Measurements from ENCODE around the gene TNPO2.
A peak's percentile ranks its signal among the peaks of the same experiment; 100 is the strongest.

The TNPO2 gene

GRCh38 chr19:12667731-12668302 lies 55.9 kb downstream of the TNPO2 start:
- no peak for DNase-seq (ENCODE audit: low read depth)
- TF ChIP-seq, protein P1, sequence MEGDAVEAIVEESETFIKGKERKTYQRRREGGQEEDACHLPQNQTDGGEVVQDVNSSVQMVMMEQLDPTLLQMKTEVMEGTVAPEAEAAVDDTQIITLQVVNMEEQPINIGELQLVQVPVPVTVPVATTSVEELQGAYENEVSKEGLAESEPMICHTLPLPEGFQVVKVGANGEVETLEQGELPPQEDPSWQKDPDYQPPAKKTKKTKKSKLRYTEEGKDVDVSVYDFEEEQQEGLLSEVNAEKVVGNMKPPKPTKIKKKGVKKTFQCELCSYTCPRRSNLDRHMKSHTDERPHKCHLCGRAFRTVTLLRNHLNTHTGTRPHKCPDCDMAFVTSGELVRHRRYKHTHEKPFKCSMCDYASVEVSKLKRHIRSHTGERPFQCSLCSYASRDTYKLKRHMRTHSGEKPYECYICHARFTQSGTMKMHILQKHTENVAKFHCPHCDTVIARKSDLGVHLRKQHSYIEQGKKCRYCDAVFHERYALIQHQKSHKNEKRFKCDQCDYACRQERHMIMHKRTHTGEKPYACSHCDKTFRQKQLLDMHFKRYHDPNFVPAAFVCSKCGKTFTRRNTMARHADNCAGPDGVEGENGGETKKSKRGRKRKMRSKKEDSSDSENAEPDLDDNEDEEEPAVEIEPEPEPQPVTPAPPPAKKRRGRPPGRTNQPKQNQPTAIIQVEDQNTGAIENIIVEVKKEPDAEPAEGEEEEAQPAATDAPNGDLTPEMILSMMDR (conservative IDR thresholded peaks at IDR 0.05; ENCODE audit: low read length), result no peak
- peak overlapping the region; percentile 95 for H3K4me3 ChIP-seq (ENCODE audit: low read length)

DNA sequence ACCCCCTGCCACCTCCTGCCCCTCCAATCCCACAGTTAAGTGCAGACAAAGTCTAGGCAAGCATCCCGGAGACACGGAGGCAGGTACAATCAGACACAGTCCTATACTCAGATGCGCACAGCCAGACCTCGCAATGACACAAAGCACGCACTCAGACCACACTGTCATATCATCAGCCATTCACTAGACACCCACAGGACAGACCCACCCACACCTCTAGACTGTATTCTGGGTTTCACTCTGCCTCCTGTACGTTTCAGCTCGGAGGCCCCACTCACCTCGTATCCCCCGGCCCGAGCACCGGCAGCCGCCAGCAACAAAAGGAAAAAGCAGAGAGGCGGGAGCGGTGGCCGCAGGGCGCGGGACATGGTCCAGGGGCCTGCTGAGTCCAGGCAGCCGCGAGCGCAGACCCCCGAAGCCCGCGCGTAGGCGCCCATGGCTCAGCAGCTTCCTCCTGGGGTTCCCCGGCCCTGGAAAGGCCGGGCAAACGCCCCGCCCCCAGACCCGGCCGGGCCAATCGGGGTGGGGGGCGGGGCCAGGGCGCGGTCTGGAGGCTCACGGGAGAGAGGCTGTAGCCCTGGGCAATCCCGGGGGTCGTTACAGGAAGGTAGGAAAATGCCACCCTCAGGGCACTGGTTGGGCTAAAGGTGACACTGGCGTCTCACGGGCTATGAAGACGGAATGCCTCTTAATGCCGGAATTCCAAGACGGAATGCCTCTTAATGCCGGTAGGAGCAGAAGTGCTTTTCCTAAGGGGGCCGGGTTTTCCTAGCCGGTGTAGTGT lies 57.3 kb downstream of the TNPO2 start, which contains the start of the genes MAN2B1 and WDR83:
MAN2B1 (minus strand) TSS at position 478 of the 784 bp plus-strand sequence; CDS start at position 437, 41 bp downstream.
WDR83 (plus strand) TSS at position 543 of the 784 bp plus-strand sequence. CDS start 2,984 bp downstream, outside the sequence.
- DNase-seq (ENCODE audit: low read depth), result peak; percentile 38
- TF ChIP-seq, protein P1 (conservative IDR thresholded peaks at IDR 0.05; ENCODE audit: low read length), result no peak
- peak within 1 kb of the TSS; percentile 69 for H3K4me3 ChIP-seq (ENCODE audit: low read length)

DNA sequence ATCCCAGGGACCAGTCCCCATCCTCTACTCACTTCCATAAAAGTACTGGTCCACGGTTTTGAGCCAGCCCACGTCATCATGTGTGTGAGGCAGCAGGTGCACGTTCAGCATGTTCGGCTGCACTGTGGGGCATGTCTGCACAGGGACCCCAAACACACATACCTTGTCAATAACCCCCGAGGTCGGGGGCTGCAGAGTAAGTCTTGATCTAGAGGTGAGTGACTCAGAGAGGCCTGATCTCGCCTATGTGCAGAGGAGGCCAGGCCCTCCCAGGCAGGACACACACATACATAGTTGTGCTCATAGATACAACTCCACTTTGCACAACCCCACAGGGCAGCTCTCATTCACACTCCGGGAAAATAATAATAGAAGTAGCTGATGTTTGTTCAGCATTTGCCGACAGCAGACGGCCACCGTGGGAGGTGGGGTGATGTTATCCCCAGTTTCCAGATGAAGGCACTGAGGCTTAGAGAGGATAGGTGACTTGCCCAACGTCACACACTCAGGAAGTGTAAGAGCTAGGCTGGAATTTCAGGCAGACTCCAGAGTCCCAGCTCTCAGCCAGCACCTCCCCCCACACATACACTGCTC lies 58.0 kb downstream of the TNPO2 start:
- peak overlapping the region; percentile 69 for H3K4me3 ChIP-seq (ENCODE audit: low read length)
- no peak for DNase-seq (ENCODE audit: low read depth)
- TF ChIP-seq, protein P1 (conservative IDR thresholded peaks at IDR 0.05; ENCODE audit: low read length), result no peak

DNA sequence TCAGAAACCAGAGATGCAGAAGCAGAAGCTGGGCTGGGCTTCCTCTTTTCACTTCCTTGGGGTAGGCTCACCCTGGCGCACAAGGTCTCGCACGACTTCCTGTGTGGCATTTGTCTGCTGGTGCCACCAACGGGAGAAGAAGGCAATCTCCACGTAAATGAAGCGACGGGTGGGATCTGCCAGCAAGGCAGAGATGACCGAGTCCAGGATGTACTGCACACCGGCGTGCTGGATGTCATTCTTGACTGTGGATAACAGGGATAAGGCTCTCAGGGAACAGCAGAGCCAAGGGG lies 58.5 kb downstream of the TNPO2 start:
- no peak for DNase-seq (ENCODE audit: low read depth)
- no peak overlapping the region for H3K4me3 ChIP-seq (ENCODE audit: low read length)
- TF ChIP-seq, protein P1 (conservative IDR thresholded peaks at IDR 0.05; ENCODE audit: low read length), result no peak

- no peak for DNase-seq (ENCODE audit: low read depth)
- no peak overlapping the region for H3K4me3 ChIP-seq (ENCODE audit: low read length)
- TF ChIP-seq, protein P1 (conservative IDR thresholded peaks at IDR 0.05; ENCODE audit: low read length), result no peak
These were observed 59.1 kb downstream of the TNPO2 start for GRCh38 chr19:12664406-12665280.

GRCh38 chr19:12660980-12661379 lies 62.8 kb downstream of the TNPO2 start:
- no peak for DNase-seq (ENCODE audit: low read depth)
- H3K4me3 ChIP-seq (ENCODE audit: low read length), result no peak overlapping the region
- TF ChIP-seq, protein P1 (conservative IDR thresholded peaks at IDR 0.05; ENCODE audit: low read length), result no peak

Measured in AG10803 (cell line).